ENCODE data around the gene DHRS7. TPM values are rescaled to one million over a fixed set of nuclear protein-coding genes. Genes with fewer than 3 reads are reported as not detected.

The DHRS7 gene
- total RNA-seq, 2 experiments from 2014 or later: 36.9 to 44.8 TPM

GRCh38 chr14:60197629-60198303 lies 32.6 kb upstream of the DHRS7 start:
- H3K4me1 Mint-ChIP-seq: peaks cover 2% of the 10 kb centered on the region
- H3K36me3 Mint-ChIP-seq (ENCODE audit: low read depth): no peaks in the 10 kb centered on the region
- DNase-seq: no peak
- H3K27ac Mint-ChIP-seq: no peak overlapping the region
- CTCF ChIA-PET: no interaction called here
- POLR2A ChIA-PET: no interaction called here
- H3K27me3 Mint-ChIP-seq: peaks cover 7% of the 10 kb centered on the region
- no peak overlapping the region for H3K4me3 Mint-ChIP-seq
- peaks cover 4% of the 10 kb centered on the region for H3K9me3 Mint-ChIP-seq

- Mint-ChIP-seq H3K4me1 (peaks cover 2% of the 10 kb centered on the region), H3K9me3 (peaks cover 4% of the 10 kb centered on the region), H3K27me3 (peaks cover 7% of the 10 kb centered on the region), H3K36me3 (ENCODE audit: low read depth) (no peaks in the 10 kb centered on the region), H3K27ac (no peak overlapping the region), H3K4me3 (no peak overlapping the region)
- no peak for DNase-seq
- CTCF ChIA-PET: interaction anchor here (0.5 to 0.9 kb wide), 3 partner anchors 13 to 226 kb away, joined by 3 to 4 read pairs (median 4); no protein-coding TSS in a partner anchor
- POLR2A ChIA-PET: no interaction called here
Measured at GRCh38 chr14:60196291-60196690, 31.1 kb upstream of the DHRS7 start.

- Mint-ChIP-seq H3K4me1 (peaks cover 2% of the 10 kb centered on the region), H3K27ac (no peak overlapping the region), H3K36me3 (ENCODE audit: low read depth) (no peaks in the 10 kb centered on the region), H3K27me3 (peaks cover 5% of the 10 kb centered on the region), H3K9me3 (peaks cover 4% of the 10 kb centered on the region), H3K4me3 (no peak overlapping the region)
- no peak for DNase-seq
- CTCF ChIA-PET: interaction anchor here (0.8 to 0.9 kb wide), 2 partner anchors 12 to 231 kb away, joined by 3 to 4 read pairs; no protein-coding TSS in a partner anchor
- POLR2A ChIA-PET: no interaction called here
Measured at GRCh38 chr14:60195179-60195810, 30.1 kb upstream of the DHRS7 start.

GRCh38 chr14:60189923-60190840 lies 25.0 kb upstream of the DHRS7 start:
- POLR2A ChIA-PET: no interaction called here
- no peaks in the 10 kb centered on the region for H3K36me3 Mint-ChIP-seq (ENCODE audit: low read depth)
- CTCF ChIA-PET: interaction anchor here (2.2 kb wide), 1 partner anchor 225 kb away, joined by 4 read pairs; no protein-coding TSS in a partner anchor
- DNase-seq: no peak
- no peak overlapping the region for H3K4me3 Mint-ChIP-seq
- H3K27ac Mint-ChIP-seq: no peak overlapping the region
- no peaks in the 10 kb centered on the region for H3K9me3 Mint-ChIP-seq
- H3K27me3 Mint-ChIP-seq: peaks cover 3% of the 10 kb centered on the region
- no peaks in the 10 kb centered on the region for H3K4me1 Mint-ChIP-seq

GRCh38 chr14:60188696-60189095 lies 23.5 kb upstream of the DHRS7 start:
- Mint-ChIP-seq H3K36me3 (ENCODE audit: low read depth) (no peaks in the 10 kb centered on the region), H3K4me3 (no peak overlapping the region), H3K9me3 (no peaks in the 10 kb centered on the region), H3K27ac (no peak overlapping the region), H3K4me1 (peaks cover 9% of the 10 kb centered on the region), H3K27me3 (peaks cover 3% of the 10 kb centered on the region)
- DNase-seq: no peak
- ChIA-PET POLR2A (no interaction called here), CTCF (no interaction called here)

- no peak overlapping the region for H3K27ac Mint-ChIP-seq
- DNase-seq: no peak
- H3K4me1 Mint-ChIP-seq: peaks cover 15% of the 10 kb centered on the region
- peaks cover 3% of the 10 kb centered on the region for H3K27me3 Mint-ChIP-seq
- ChIA-PET CTCF (no interaction called here), POLR2A (no interaction called here)
- H3K4me3 Mint-ChIP-seq: no peak overlapping the region
- H3K36me3 Mint-ChIP-seq (ENCODE audit: low read depth): no peaks in the 10 kb centered on the region
- no peaks in the 10 kb centered on the region for H3K9me3 Mint-ChIP-seq
Measured at GRCh38 chr14:60188115-60188514, 22.9 kb upstream of the DHRS7 start.

GRCh38 chr14:60184905-60185555 lies 19.8 kb upstream of the DHRS7 start:
- H3K4me3 Mint-ChIP-seq: no peak overlapping the region
- POLR2A ChIA-PET: no interaction called here
- H3K9me3 Mint-ChIP-seq: no peaks in the 10 kb centered on the region
- no peak overlapping the region for H3K27ac Mint-ChIP-seq
- H3K36me3 Mint-ChIP-seq (ENCODE audit: low read depth): no peaks in the 10 kb centered on the region
- DNase-seq: no peak
- CTCF ChIA-PET: interaction anchor here (0.6 to 3.5 kb wide), 8 partner anchors 20 to 380 kb away, joined by 3 to 19 read pairs (median 3); partner anchors contain the start of gene DHRS7
- no peaks in the 10 kb centered on the region for H3K27me3 Mint-ChIP-seq
- peaks cover 15% of the 10 kb centered on the region for H3K4me1 Mint-ChIP-seq

GRCh38 chr14:60184146-60184904 lies 19.1 kb upstream of the DHRS7 start:
- Mint-ChIP-seq H3K27me3 (no peaks in the 10 kb centered on the region), H3K4me1 (peaks cover 15% of the 10 kb centered on the region), H3K36me3 (ENCODE audit: low read depth) (no peaks in the 10 kb centered on the region), H3K4me3 (peak overlapping the region; percentile 76), H3K9me3 (no peaks in the 10 kb centered on the region), H3K27ac (peak overlapping the region; percentile 82)
- POLR2A ChIA-PET: no interaction called here
- DNase-seq: peak; percentile 66
- CTCF ChIA-PET: interaction anchor here (0.6 to 3.5 kb wide), 10 partner anchors 11 to 381 kb away, joined by 3 to 19 read pairs (median 3); partner anchors contain the start of gene DHRS7

- H3K9me3 Mint-ChIP-seq: no peaks in the 10 kb centered on the region
- H3K36me3 Mint-ChIP-seq (ENCODE audit: low read depth): no peaks in the 10 kb centered on the region
- DNase-seq: no peak
- H3K4me3 Mint-ChIP-seq: peak overlapping the region; percentile 76
- ChIA-PET CTCF (interaction anchor here (0.9 to 3.5 kb wide), 7 partner anchors 10 to 218 kb away, joined by 3 to 19 read pairs (median 4); no protein-coding TSS in a partner anchor), POLR2A (no interaction called here)
- no peaks in the 10 kb centered on the region for H3K27me3 Mint-ChIP-seq
- peaks cover 15% of the 10 kb centered on the region for H3K4me1 Mint-ChIP-seq
- peak overlapping the region; percentile 82 for H3K27ac Mint-ChIP-seq
Measured at GRCh38 chr14:60183741-60184140, 18.5 kb upstream of the DHRS7 start.

- Mint-ChIP-seq H3K27ac (no peak overlapping the region), H3K27me3 (no peaks in the 10 kb centered on the region), H3K36me3 (ENCODE audit: low read depth) (no peaks in the 10 kb centered on the region), H3K4me1 (peaks cover 15% of the 10 kb centered on the region), H3K4me3 (no peak overlapping the region), H3K9me3 (no peaks in the 10 kb centered on the region)
- ChIA-PET POLR2A (no interaction called here), CTCF (interaction anchor here (0.9 to 3.5 kb wide), 7 partner anchors 9 to 217 kb away, joined by 3 to 19 read pairs (median 4); no protein-coding TSS in a partner anchor)
- no peak for DNase-seq
Measured at GRCh38 chr14:60183138-60183537, 17.9 kb upstream of the DHRS7 start.

- ChIA-PET POLR2A (no interaction called here), CTCF (interaction anchor here (1.4 kb wide), 1 partner anchor 8 kb away, joined by 3 read pairs; no protein-coding TSS in a partner anchor)
- no peak overlapping the region for H3K4me3 Mint-ChIP-seq
- H3K9me3 Mint-ChIP-seq: no peaks in the 10 kb centered on the region
- H3K27ac Mint-ChIP-seq: no peak overlapping the region
- peaks cover 14% of the 10 kb centered on the region for H3K4me1 Mint-ChIP-seq
- H3K36me3 Mint-ChIP-seq (ENCODE audit: low read depth): no peaks in the 10 kb centered on the region
- no peaks in the 10 kb centered on the region for H3K27me3 Mint-ChIP-seq
- DNase-seq: no peak
Measured at GRCh38 chr14:60179431-60179869, 14.3 kb upstream of the DHRS7 start.

- Mint-ChIP-seq H3K36me3 (ENCODE audit: low read depth) (no peaks in the 10 kb centered on the region), H3K4me3 (no peak overlapping the region), H3K9me3 (no peaks in the 10 kb centered on the region), H3K27me3 (no peaks in the 10 kb centered on the region), H3K4me1 (peaks cover 7% of the 10 kb centered on the region), H3K27ac (no peak overlapping the region)
- DNase-seq: no peak
- ChIA-PET CTCF (no interaction called here), POLR2A (no interaction called here)
Measured at GRCh38 chr14:60178820-60179219, 13.6 kb upstream of the DHRS7 start.
